Sigmoid colon (tissue), 7 donors: Measurements from ENCODE around the gene SUGP1. TPM values are rescaled to one million over a fixed set of nuclear protein-coding genes. Genes with fewer than 3 reads are reported as not detected.

Experiments used
- DNase-seq: peaks from one replicate; pipeline ENCODE4 v3.0.0-alpha.2; 2019
- H3K27ac ChIP-seq, 4 donors: fragments of 200-600 bp; sonication (generic); one replicate each; pipeline ENCODE4 v1.5.1; 2016 to 2019; ENCODE audit warnings: mild to moderate bottlenecking in 1 of 4
- H3K27me3 ChIP-seq, 3 donors: fragments of 200-600 bp; sonication (generic); one replicate each; pipeline ENCODE4 v1.5.1; 2019; ENCODE audit warnings: mild to moderate bottlenecking in 1 of 3
- H3K36me3 ChIP-seq, 4 donors: fragments of 200-600 bp; sonication (generic); one replicate each; pipeline ENCODE4 v1.5.1; 2016 to 2019
- H3K4me1 ChIP-seq, 4 donors: fragments of 200-600 bp; sonication (generic); one replicate each; pipeline ENCODE4 v1.5.1; 2017 to 2019
- H3K4me3 ChIP-seq, 4 donors: fragments of 200-600 bp; sonication (generic); one replicate each; pipeline ENCODE4 v1.5.1; 2017 to 2019; ENCODE audit warnings: mild to moderate bottlenecking in 2 of 4, moderate library complexity in 1 of 4
- H3K9me3 ChIP-seq, 4 donors: fragments of 200-600 bp in 3 of 4; sonication (generic) in 3 of 4; one replicate each; pipeline versions ENCODE4 v1.5.1 to v1.6.1; 2013 to 2019
- CTCF ChIP-seq, 4 experiments: fragments of 450-650 bp in 3 of 4; fragments of 200-600 bp in 1 of 4; IDR thresholded peaks; one replicate each; pipeline ENCODE4 v1.5.1; 2016 to 2019; ENCODE audit warnings: antibody characterized with exemption in 4 of 4, mild to moderate bottlenecking in 3 of 4, moderate library complexity in 2 of 4
- EP300 ChIP-seq, 4 donors: sonication (generic); formaldehyde crosslinking; IDR thresholded peaks; one replicate each; pipeline ENCODE4 v1.6.1; 2017; ENCODE audit warnings: antibody characterized with exemption in 4 of 4
- POLR2A ChIP-seq, 2 donors: fragments of 450-650 bp; IDR thresholded peaks; one replicate each; pipeline ENCODE4 v1.6.1; 2016; ENCODE audit warnings: antibody characterized with exemption in 2 of 2, mild to moderate bottlenecking in 2 of 2, moderate library complexity in 2 of 2
- POLR2AphosphoS5 ChIP-seq, 4 donors: sonication (generic); formaldehyde crosslinking; IDR thresholded peaks; one replicate each; pipeline ENCODE4 v1.6.1; 2017; ENCODE audit warnings: antibody characterized with exemption in 4 of 4
- WGBS, 2 donors: extraction: QIAGEN DNeasy Blood & Tissue Kit; methylation state at CpG; one replicate each; pipeline ENCODE4 v1.1.7; 2013; 5-methylcytosine and 5-hydroxymethylcytosine counted together
- intact Hi-C: fragments of 100-400 bp; cut with DNase I; formaldehyde crosslinking; loops from one replicate; pipeline ENCODE4 v1.15.1; 2023
- polyA plus RNA-seq, 3 donors: library from polyadenylated mRNA; stranded (reverse); fragments of 200-250 nt; gene quantifications; one replicate each; pipeline ENCODE4 v1.2.3, GENCODE V29; 2013
- total RNA-seq, 4 donors: library from RNA; depleted of rRNA; stranded (reverse); fragments of >200 nt; gene quantifications; one replicate each; pipeline ENCODE4 v1.1.0, GENCODE V29; 2016
- donor health status: healthy with polysubstance abuse.
- donor health status: Bipolar disorder and iron deficiency.
- donor health status: healthy.

SUGP1 gene
- total and polyA plus RNA-seq, 7 donors = 21.0 to 51.0 (median 32.1) TPM

GRCh38 chr19:19306191-19306590 lies 14.1 kb downstream of the SUGP1 start:
- Histone ChIP-seq H3K27me3 (no peaks in the 10 kb centered on the region), H3K27ac (no peak overlapping the region), H3K9me3 (no peaks in the 10 kb centered on the region), H3K36me3 (peaks cover 37 to 98% (median 56%) of the 10 kb centered on the region in 4 donors), H3K4me1 (no peaks in the 10 kb centered on the region), H3K4me3 (no peak overlapping the region)
- no peak for DNase-seq
- 95 to 96% methylated on average over 9 of the region's 9 CpGs for WGBS, 2 donors
- TF ChIP-seq POLR2AphosphoS5 (IDR thresholded peaks at IDR 0.05) (no peak), EP300 (IDR thresholded peaks at IDR 0.05) (no peak), POLR2A (IDR thresholded peaks at IDR 0.05) (no peak), CTCF (IDR thresholded peaks at IDR 0.05) (no peak)
- intact Hi-C loops = no loop called here

DNA sequence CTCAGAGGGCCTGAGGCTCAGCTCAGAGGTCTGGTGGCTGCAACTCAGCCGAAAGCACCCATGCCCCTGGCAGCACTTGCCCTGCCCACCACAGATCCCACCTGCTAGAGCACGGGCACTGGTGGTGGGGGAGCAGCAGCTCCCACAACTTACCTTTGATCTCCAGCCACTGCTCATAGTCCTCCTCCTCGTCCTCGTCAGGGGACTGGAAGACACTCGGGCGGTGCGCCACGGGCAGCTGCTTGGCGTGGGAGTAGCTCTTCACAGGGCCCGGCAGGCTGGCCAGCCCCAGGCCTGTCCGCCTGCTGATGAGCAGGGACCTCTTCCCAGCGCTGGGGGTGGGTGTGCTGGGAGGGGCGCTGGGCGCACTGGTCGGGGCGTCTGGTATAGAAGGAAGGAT lies 14.6 kb downstream of the SUGP1 start:
- TF ChIP-seq CTCF (IDR thresholded peaks at IDR 0.05) (no peak), POLR2AphosphoS5 (IDR thresholded peaks at IDR 0.05) (no peak), EP300 (IDR thresholded peaks at IDR 0.05) (no peak), POLR2A (IDR thresholded peaks at IDR 0.05) (no peak)
- H3K9me3 ChIP-seq = no peaks in the 10 kb centered on the region
- intact Hi-C loops = no loop called here
- no peaks in the 10 kb centered on the region for H3K4me1 ChIP-seq
- H3K36me3 ChIP-seq = peaks cover 37 to 100% (median 61%) of the 10 kb centered on the region in 4 donors
- DNase-seq = no peak
- H3K4me3 ChIP-seq = no peak overlapping the region
- H3K27me3 ChIP-seq = no peaks in the 10 kb centered on the region
- WGBS, 2 donors = 96 to 97% methylated on average over 16 of the region's 16 CpGs
- no peak overlapping the region for H3K27ac ChIP-seq

DNA sequence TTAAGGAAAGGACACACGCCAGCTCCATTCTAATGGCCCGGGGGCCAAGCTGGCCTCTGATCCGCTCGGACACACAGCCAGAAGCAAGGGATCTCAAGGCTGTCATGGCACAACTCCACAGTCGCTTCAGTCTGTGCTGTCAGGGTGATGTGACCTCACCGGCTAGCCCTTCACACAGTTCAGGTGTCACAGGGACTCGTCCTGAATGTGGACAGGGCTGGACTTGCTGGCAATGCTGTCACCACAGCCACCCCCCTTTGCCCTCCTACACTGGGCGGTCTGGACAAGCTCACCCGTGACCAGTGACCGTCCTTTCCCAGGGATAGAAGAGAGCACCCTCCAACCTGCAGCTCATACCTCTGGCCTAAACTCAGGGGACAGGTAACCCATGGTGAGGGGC lies 15.2 kb downstream of the SUGP1 start:
- TF ChIP-seq POLR2AphosphoS5 (IDR thresholded peaks at IDR 0.05) (no peak), POLR2A (IDR thresholded peaks at IDR 0.05) (no peak), EP300 (IDR thresholded peaks at IDR 0.05) (no peak), CTCF (IDR thresholded peaks at IDR 0.05) (no peak)
- no peak for DNase-seq
- Histone ChIP-seq H3K36me3 (peaks cover 37 to 100% (median 60%) of the 10 kb centered on the region in 4 donors), H3K27me3 (no peaks in the 10 kb centered on the region), H3K4me3 (no peak overlapping the region), H3K27ac (no peak overlapping the region), H3K9me3 (no peaks in the 10 kb centered on the region), H3K4me1 (no peaks in the 10 kb centered on the region)
- intact Hi-C loops = no loop called here
- WGBS, 2 donors = 96% methylated on average over 10 of the region's 10 CpGs

- TF ChIP-seq POLR2AphosphoS5 (IDR thresholded peaks at IDR 0.05) = no peak
- TF ChIP-seq EP300 (IDR thresholded peaks at IDR 0.05) = no peak
- TF ChIP-seq CTCF (IDR thresholded peaks at IDR 0.05) = no peak
- TF ChIP-seq POLR2A (IDR thresholded peaks at IDR 0.05) = no peak
- Histone ChIP-seq H3K4me3 (no peak overlapping the region), H3K36me3 (peaks cover 37 to 94% (median 59%) of the 10 kb centered on the region in 4 donors), H3K9me3 (no peaks in the 10 kb centered on the region), H3K27ac (no peak overlapping the region), H3K4me1 (no peaks in the 10 kb centered on the region), H3K27me3 (no peaks in the 10 kb centered on the region)
- no peak for DNase-seq
- 94 to 95% methylated on average over 14 of the region's 14 CpGs for WGBS, 2 donors
- intact Hi-C loops = no loop called here
Measured at GRCh38 chr19:19304186-19304965, 15.9 kb downstream of the SUGP1 start.
